ENCODE measurements around the gene SDHAF2. TPM values are rescaled to one million over a fixed set of nuclear protein-coding genes. Genes with fewer than 3 reads are reported as not detected.
"Not testable (repeated sequence)": the region's sequence is repeated elsewhere in the genome, so short reads cannot be mapped to it uniquely, and the experiment has no call there.

SDHAF2 gene
- total RNA-seq = 13.6 TPM

DNA sequence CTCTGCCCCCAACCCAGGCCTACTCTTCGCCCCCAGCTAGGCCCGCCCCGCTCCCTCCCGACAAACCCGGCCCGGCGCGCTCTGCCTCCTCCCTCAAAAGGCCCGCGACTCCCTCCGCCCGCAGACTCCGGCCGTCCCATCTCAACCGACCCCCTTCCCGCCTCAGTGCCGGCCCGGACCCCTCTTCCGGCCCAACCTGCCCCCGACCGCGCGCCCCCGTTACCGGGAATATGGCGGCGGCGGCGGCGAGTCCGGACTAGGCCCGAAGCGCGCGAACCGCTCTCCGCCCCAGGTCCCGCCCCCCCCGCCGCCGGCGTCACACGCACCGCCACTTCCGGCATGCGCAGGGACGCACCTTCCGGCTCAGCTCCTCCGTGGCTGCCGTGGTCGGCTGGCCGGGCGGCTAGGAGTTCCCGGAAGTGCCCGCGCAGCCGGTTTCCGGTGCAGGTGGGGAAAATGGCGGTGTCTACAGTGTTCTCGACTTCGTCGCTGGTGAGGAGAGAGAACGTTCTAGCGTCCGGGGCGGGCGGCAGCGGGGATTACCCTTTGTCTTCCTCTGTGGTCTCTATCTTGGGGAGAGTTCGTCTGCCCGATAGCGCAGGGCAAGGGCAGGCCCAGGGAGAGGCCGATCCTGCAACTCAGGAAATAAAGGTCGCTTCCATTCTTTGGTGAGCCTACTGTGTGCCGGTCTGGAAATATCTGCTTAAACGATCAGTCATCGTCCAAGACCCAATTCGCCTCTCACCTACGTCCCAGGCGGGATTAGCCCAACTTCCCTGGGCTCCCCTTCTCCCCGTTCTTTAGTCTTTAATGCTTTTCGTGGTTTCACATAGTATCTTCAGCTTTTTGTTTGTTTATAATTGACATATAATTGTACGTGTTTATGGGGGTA lies at the start of gene SDHAF2, which contains the start of gene CPSF7:
Gene SDHAF2 (plus strand): TSS at position 434 of the 892 bp plus-strand sequence. CDS start 23 bp downstream, at position 457.
Gene CPSF7 (minus strand): TSS at position 285 of the 892 bp plus-strand sequence. CDS start 740 bp downstream, outside the sequence.
- no peaks in the 10 kb centered on the region for H3K27me3 ChIP-seq
- peaks cover 19 to 36% of the 10 kb centered on the region in 2 donors for H3K36me3 ChIP-seq
- H3K27ac ChIP-seq = peak within 1 kb of the TSS; percentile 98 to 99
- DNase-seq (ENCODE audit: low spot score in 2 of 2) = peak; percentile 77 to 98
- H3K4me3 ChIP-seq = peak within 1 kb of the TSS; percentile 70 to 77
- H3K4me1 ChIP-seq = peaks cover 0 to 10% of the 10 kb centered on the region in 2 donors
- no peaks in the 10 kb centered on the region for H3K9me3 ChIP-seq
- intact Hi-C loops (cut with DNase I) = loop anchor here (2.0 kb wide), 1 partner anchor 97 kb away; the partner anchor contains the start of genes DDB1 and TKFC
- TF ChIP-seq, protein P1, sequence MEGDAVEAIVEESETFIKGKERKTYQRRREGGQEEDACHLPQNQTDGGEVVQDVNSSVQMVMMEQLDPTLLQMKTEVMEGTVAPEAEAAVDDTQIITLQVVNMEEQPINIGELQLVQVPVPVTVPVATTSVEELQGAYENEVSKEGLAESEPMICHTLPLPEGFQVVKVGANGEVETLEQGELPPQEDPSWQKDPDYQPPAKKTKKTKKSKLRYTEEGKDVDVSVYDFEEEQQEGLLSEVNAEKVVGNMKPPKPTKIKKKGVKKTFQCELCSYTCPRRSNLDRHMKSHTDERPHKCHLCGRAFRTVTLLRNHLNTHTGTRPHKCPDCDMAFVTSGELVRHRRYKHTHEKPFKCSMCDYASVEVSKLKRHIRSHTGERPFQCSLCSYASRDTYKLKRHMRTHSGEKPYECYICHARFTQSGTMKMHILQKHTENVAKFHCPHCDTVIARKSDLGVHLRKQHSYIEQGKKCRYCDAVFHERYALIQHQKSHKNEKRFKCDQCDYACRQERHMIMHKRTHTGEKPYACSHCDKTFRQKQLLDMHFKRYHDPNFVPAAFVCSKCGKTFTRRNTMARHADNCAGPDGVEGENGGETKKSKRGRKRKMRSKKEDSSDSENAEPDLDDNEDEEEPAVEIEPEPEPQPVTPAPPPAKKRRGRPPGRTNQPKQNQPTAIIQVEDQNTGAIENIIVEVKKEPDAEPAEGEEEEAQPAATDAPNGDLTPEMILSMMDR (IDR thresholded peaks at IDR 0.05) = no peak

DNA sequence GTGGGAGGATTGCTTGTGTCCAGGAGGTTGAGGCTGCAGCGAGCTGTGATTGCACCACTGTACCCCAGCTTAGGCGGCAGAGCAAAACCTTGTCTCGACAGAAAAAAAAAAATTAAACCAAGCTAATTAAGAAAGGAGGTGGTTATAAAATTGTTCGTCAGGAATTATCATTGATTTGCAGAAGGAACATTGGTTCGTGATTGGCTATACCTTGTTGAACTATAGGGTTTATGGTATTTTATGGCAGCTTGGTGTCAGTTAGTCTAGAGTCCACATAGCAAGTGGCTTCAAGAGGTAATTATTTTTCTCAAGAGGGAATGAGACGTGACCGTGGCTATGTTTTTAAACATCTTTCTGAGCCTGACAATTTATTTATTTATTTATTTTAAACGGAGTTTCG lies 49.0 kb upstream of the SDHAF2 start:
- Histone ChIP-seq H3K27ac (no peak overlapping the region), H3K4me1 (peaks cover 0 to 17% of the 10 kb centered on the region in 2 donors), H3K36me3 (no peaks in the 10 kb centered on the region), H3K4me3 (no peak overlapping the region), H3K9me3 (no peaks in the 10 kb centered on the region), H3K27me3 (no peaks in the 10 kb centered on the region)
- TF ChIP-seq, protein P1 (IDR thresholded peaks at IDR 0.05) = no peak
- intact Hi-C loops (cut with DNase I) = no loop called here
- DNase-seq (ENCODE audit: low spot score in 2 of 2) = no peak

DNA sequence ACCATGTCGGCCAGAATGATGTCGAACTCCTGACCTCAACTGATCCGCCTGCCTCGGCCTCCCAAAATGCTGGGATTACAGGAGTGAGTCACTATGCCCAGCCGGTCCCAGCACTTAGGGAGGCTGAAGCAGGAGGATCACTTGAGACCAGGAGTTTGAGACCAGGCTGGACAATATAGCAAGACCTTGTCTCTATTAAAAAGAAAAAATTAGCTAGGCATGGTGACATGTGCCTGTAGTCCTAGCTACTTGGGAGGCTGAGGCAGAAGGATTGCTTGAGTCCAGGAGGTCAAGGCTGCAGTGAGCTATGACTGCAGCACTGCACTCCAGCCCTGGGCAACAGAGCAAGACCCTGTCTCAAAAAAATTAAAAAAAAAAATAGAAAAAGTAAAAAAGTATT lies 46.1 kb upstream of the SDHAF2 start:
- intact Hi-C loops (cut with DNase I) = loop anchor here (2.0 kb wide), 1 partner anchor 23 kb away; the partner anchor contains the start of gene CYB561A3
- not testable (repeated sequence) for DNase-seq (ENCODE audit: low spot score in 2 of 2); H3K4me3 ChIP-seq; H3K27me3 ChIP-seq; H3K27ac ChIP-seq; H3K36me3 ChIP-seq; H3K9me3 ChIP-seq
- peaks cover 0 to 12% of the 10 kb centered on the region in 2 donors for H3K4me1 ChIP-seq

DNA sequence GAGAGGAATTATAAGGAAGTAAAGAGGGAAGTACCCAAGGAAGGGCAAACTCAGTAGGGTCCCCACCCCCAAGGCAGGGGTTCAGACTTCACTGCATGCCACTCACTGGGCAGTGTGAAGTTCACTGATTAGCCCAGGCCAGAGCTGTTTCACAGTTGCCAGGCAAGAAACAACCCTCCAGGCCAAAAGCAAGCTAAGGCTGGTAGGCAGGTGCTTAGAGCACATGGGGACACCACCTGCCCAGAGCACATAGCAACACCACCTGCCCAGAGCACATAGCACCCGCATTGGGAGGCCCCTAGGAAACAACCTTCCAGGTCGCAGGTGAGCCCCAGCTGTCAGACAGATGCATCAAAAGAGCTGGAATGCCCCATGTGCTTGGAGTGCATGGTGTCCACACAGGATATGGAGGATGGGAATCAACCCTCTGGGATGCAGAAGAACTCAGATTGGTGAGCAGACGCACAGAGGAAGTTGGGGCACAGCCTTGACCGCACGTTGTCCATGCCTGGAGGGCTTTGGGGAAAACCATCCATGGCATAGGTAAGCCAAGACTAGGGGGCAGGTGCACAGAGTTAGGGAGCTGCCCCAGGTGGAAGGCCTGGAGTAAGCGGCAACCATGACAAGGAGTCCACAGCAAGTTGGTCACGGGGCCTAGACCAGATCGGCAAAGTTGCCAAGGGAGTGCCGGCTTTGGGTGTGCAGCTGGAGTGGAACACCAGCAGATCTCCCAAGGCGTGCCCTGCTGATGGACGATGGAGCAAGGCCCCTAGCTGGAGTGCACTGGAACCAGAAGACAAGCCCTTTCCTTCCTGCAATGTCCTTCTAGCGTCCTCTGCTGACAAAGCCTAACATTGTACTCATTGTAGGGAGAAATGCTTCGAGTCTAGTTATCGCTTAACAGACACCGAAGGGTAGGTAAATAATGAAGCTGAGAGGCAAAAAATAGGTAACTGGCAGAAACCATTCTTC lies 45.4 kb upstream of the SDHAF2 start:
- intact Hi-C loops (cut with DNase I) = loop anchor here (1.0 to 2.0 kb wide), 2 partner anchors 24 to 48 kb away; partner anchors contain the start of gene CYB561A3
- H3K27ac ChIP-seq = no peak overlapping the region

DNA sequence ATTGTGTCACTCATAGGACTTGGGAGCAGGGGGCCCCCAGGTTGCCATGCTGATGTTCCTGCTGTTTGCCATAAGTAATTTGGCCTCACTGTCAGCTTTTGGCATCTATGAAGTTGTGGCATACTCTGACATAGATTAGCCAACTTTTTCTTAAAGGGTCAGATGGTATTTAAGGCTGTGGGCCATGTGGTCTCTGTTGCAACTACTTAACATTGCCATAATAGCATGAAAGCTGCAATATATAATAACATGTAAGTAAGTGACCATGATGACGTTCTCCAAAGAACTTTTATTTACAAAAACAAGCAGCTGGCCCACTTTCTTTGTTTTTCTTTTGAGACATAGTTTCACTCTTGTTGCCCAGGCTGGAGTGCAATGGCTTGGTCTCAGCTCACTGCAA lies 39.8 kb upstream of the SDHAF2 start:
- no peaks in the 10 kb centered on the region for H3K27me3 ChIP-seq
- TF ChIP-seq, protein P1 (IDR thresholded peaks at IDR 0.05) = no peak
- no peak overlapping the region for H3K4me3 ChIP-seq
- DNase-seq (ENCODE audit: low spot score in 2 of 2) = no peak
- H3K4me1 ChIP-seq = peaks cover 0 to 19% of the 10 kb centered on the region in 2 donors
- intact Hi-C loops (cut with DNase I) = no loop called here
- peaks cover 5% of the 10 kb centered on the region in 2 donors for H3K36me3 ChIP-seq
- no peaks in the 10 kb centered on the region for H3K9me3 ChIP-seq
- H3K27ac ChIP-seq = no peak overlapping the region

More for the DNA sequence above, 45.4 kb upstream of the SDHAF2 start:
- H3K36me3 ChIP-seq = no peaks in the 10 kb centered on the region
- TF ChIP-seq, protein P1 (IDR thresholded peaks at IDR 0.05) = no peak
- H3K9me3 ChIP-seq = no peaks in the 10 kb centered on the region
- no peak for DNase-seq (ENCODE audit: low spot score in 2 of 2)
- H3K4me3 ChIP-seq = no peak overlapping the region
- H3K4me1 ChIP-seq = peaks cover 0 to 5% of the 10 kb centered on the region in 2 donors
- H3K27me3 ChIP-seq = no peaks in the 10 kb centered on the region
